KMS-11 (cell line): ENCODE data around the gene GSK3B.

Experiments used
- H2AFZ ChIP-seq: fragments of 200-600 bp; sonication (generic); 2 replicates; pipeline ENCODE4 v1.6.1; 2016; ENCODE audit warnings: antibody characterized with exemption, mixed run types, low read depth
- H3K27ac ChIP-seq: fragments of 200-600 bp; sonication (generic); 2 replicates; pipeline ENCODE4 v1.6.1; 2016; ENCODE audit warnings: mild to moderate bottlenecking, mixed run types
- H3K27me3 ChIP-seq: fragments of 200-600 bp; sonication (generic); 2 replicates; pipeline ENCODE4 v1.6.1; 2017; ENCODE audit warnings: mild to moderate bottlenecking, low read depth, mixed run types, moderate library complexity; ENCODE audit not compliant: insufficient read depth
- H3K36me3 ChIP-seq: fragments of 200-600 bp; sonication (generic); 2 replicates; pipeline ENCODE4 v1.6.1; 2017; ENCODE audit warnings: mild to moderate bottlenecking, mixed run types; ENCODE audit not compliant: insufficient read depth
- H3K4me1 ChIP-seq: fragments of 200-600 bp; sonication (generic); 2 replicates; pipeline ENCODE4 v1.6.1; 2016; ENCODE audit warnings: mild to moderate bottlenecking, low read depth, mixed run types; ENCODE audit not compliant: poor library complexity, severe bottlenecking
- H3K4me2 ChIP-seq: fragments of 200-600 bp; sonication (generic); 2 replicates; pipeline ENCODE4 v1.7.0; 2016; ENCODE audit warnings: mild to moderate bottlenecking, mixed run types
- H3K4me3 ChIP-seq: fragments of 200-600 bp; sonication (generic); IDR thresholded peaks from 2 replicates; pipeline ENCODE4 v1.6.1; 2017; ENCODE audit warnings: low read depth, low read length, mixed read lengths; ENCODE audit not compliant: insufficient read depth
- H3K79me2 ChIP-seq: fragments of 200-600 bp; sonication (generic); 2 replicates; pipeline ENCODE4 v1.6.1; 2016; ENCODE audit warnings: low read depth, mixed run types; ENCODE audit not compliant: insufficient read depth
- H3K9ac ChIP-seq: fragments of 200-600 bp; sonication (generic); 2 replicates; pipeline ENCODE4 v1.6.1; 2016; ENCODE audit warnings: mild to moderate bottlenecking, mixed run types
- H4K20me1 ChIP-seq: fragments of 200-600 bp; sonication (generic); 2 replicates; pipeline ENCODE4 v1.6.1; 2016; ENCODE audit warnings: mild to moderate bottlenecking, mixed run types; ENCODE audit not compliant: insufficient read depth
- CTCF ChIP-seq: fragments of 200-600 bp; sonication (generic); conservative IDR thresholded peaks from 2 replicates; pipeline ENCODE4 v1.6.1; 2017; ENCODE audit warnings: low read depth, mild to moderate bottlenecking, antibody characterized with exemption, low read length, moderate library complexity, mixed read lengths

The GSK3B gene

DNA sequence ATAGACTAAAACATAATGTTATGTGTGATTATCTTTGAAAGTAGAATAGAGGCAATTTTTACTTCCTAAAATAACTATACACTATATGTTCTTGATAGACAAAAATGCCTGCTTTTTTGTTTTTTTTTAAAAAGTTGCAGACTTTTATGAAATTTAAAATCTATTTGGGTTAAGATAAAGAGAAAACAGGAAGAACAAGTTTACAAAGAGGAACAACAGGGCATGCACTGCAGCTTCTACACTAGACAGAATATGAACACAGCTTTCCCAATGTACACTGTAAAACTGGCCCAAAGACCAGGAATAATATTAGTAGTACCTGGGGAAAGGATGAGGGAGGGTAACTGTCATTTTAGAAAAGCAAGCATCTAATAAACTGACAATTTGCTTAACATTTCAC, 258.7 kb downstream of the GSK3B start:
- H4K20me1 ChIP-seq, result no peaks in the 10 kb centered on the region
- no peaks in the 10 kb centered on the region for H3K79me2 ChIP-seq
- no peaks in the 10 kb centered on the region for H3K27me3 ChIP-seq
- H3K4me3 ChIP-seq, result no peak overlapping the region
- no peak overlapping the region for H3K27ac ChIP-seq
- no peaks in the 10 kb centered on the region for H3K36me3 ChIP-seq
- TF ChIP-seq CTCF, result no peak
- no peak overlapping the region for H3K4me2 ChIP-seq
- no peak overlapping the region for H2AFZ ChIP-seq
- no peak overlapping the region for H3K9ac ChIP-seq
- H3K4me1 ChIP-seq, result no peaks in the 10 kb centered on the region

DNA sequence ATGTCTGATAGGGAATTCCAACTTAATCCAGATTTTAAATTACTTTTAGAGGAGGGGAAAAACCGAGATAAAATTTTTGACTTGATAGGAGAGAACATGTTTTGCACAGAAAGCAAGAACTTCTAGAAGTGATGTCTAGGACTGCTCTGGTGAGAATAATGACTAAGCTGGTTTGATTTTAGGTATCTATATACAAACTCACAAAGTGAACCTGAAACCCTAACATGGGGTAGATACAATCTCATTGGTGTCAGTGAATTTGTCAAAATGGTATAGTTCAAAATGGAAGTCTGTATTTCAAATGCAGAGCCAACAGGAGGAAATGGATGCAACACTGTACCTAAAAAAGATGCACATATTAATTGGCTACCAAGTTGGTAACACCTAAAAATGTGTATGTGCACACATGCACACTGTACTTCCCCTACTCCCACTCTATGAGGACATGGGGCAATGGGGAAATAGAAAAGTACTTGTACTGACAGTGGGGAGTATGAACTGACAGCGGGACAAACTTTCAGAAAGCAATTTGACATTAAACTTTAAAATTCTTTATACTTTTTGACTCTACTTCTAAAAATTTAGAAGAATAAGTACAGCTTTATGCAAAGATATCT, 259.4 kb downstream of the GSK3B start:
- H3K27me3 ChIP-seq, result no peaks in the 10 kb centered on the region
- H3K79me2 ChIP-seq, result no peaks in the 10 kb centered on the region
- H3K4me2 ChIP-seq, result no peak overlapping the region
- no peak for TF ChIP-seq CTCF
- no peak overlapping the region for H3K9ac ChIP-seq
- H3K4me1 ChIP-seq, result no peaks in the 10 kb centered on the region
- H3K27ac ChIP-seq, result no peak overlapping the region
- no peaks in the 10 kb centered on the region for H3K36me3 ChIP-seq
- H3K4me3 ChIP-seq, result no peak overlapping the region
- no peaks in the 10 kb centered on the region for H4K20me1 ChIP-seq
- no peak overlapping the region for H2AFZ ChIP-seq

DNA sequence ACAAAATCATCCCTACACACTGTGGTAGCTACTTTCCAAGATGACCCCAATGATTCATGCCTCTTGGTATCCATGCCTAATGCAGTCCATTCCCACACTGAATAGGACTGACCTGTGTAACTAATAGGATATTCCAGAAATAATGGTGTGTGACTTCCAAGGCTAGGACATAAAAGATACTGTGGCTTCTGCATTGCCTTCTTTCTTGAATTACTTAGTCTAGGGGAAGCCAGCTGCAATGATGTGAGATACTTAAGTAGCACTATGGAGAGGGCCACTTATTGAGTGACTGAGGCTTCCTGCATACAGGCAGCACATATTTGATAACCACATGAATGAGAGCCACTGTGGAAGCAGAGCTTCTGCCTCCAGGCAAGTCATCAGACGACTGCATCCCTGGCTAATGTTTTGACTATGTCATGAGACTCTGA, 262.3 kb downstream of the GSK3B start:
- Histone ChIP-seq H3K27me3 (no peaks in the 10 kb centered on the region), H3K4me1 (no peaks in the 10 kb centered on the region), H3K27ac (no peak overlapping the region), H3K9ac (no peak overlapping the region), H2AFZ (no peak overlapping the region), H3K79me2 (no peaks in the 10 kb centered on the region), H3K36me3 (no peaks in the 10 kb centered on the region), H4K20me1 (no peaks in the 10 kb centered on the region), H3K4me3 (no peak overlapping the region), H3K4me2 (no peak overlapping the region)
- no peak for TF ChIP-seq CTCF

DNA sequence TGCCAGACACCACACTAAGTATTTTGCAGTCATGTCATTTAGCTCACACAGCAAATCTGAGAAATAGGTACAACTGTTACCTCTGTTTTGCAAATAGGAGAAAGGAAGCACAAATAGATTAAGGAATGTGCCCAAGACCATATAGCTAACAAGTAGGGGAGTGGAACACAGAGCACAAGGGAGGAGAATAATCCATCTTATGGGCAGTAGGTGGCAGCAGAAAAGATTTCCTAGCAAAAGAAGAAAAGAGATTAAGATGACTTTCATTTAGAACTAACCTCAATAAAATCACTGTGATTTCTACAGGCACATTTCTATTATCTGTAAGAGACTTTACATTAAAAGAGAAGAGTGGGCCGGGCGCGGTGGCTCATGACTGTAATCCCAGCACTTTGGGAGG, 263.2 kb downstream of the GSK3B start:
- H4K20me1 ChIP-seq, result no peaks in the 10 kb centered on the region
- TF ChIP-seq CTCF, result peak; percentile 38; the same call in 1 of the 2 replicates
- H3K4me2 ChIP-seq, result no peak overlapping the region
- H3K4me3 ChIP-seq, result no peak overlapping the region
- no peaks in the 10 kb centered on the region for H3K36me3 ChIP-seq
- H2AFZ ChIP-seq, result no peak overlapping the region
- no peak overlapping the region for H3K9ac ChIP-seq
- no peaks in the 10 kb centered on the region for H3K79me2 ChIP-seq
- H3K27me3 ChIP-seq, result no peaks in the 10 kb centered on the region
- no peaks in the 10 kb centered on the region for H3K4me1 ChIP-seq
- H3K27ac ChIP-seq, result no peak overlapping the region
